Measurements from ENCODE around the gene C22orf15.

DNA sequence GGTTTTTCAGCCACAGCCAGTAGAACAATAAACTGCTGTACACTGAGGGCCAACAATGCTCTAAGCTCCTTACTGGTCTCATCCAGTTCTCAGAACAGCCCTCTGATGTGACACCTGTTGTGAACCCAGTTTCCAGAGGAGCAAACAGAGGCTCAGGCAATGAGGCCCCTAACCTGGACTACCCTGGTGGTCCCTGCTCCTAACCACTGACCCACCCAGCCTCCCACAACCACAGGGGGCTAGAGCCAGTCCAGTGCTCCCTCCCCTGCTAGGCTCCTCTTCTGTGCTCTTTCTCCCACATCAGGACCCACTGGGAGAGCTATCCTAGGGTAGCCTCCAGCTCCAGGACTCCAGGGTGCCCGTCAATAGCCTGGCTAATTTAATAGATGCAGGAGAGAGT, 19.9 kb downstream of the C22orf15 start:
- no peak for TF ChIP-seq ZBTB7A (IDR thresholded peaks at IDR 0.05; ENCODE audit: low read depth)
- TF ChIP-seq, protein P1, sequence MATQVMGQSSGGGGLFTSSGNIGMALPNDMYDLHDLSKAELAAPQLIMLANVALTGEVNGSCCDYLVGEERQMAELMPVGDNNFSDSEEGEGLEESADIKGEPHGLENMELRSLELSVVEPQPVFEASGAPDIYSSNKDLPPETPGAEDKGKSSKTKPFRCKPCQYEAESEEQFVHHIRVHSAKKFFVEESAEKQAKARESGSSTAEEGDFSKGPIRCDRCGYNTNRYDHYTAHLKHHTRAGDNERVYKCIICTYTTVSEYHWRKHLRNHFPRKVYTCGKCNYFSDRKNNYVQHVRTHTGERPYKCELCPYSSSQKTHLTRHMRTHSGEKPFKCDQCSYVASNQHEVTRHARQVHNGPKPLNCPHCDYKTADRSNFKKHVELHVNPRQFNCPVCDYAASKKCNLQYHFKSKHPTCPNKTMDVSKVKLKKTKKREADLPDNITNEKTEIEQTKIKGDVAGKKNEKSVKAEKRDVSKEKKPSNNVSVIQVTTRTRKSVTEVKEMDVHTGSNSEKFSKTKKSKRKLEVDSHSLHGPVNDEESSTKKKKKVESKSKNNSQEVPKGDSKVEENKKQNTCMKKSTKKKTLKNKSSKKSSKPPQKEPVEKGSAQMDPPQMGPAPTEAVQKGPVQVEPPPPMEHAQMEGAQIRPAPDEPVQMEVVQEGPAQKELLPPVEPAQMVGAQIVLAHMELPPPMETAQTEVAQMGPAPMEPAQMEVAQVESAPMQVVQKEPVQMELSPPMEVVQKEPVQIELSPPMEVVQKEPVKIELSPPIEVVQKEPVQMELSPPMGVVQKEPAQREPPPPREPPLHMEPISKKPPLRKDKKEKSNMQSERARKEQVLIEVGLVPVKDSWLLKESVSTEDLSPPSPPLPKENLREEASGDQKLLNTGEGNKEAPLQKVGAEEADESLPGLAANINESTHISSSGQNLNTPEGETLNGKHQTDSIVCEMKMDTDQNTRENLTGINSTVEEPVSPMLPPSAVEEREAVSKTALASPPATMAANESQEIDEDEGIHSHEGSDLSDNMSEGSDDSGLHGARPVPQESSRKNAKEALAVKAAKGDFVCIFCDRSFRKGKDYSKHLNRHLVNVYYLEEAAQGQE (IDR thresholded peaks at IDR 0.05; ENCODE audit: low read depth), result no peak
- no peak for TF ChIP-seq TEAD4 (IDR thresholded peaks at IDR 0.05)
- TF ChIP-seq EP300 (IDR thresholded peaks at IDR 0.05; ENCODE audit: borderline replicate concordance), result no peak
- no peak for TF ChIP-seq TAF1 (IDR thresholded peaks at IDR 0.05; ENCODE audit: low read depth)
- TF ChIP-seq RAD21 (IDR thresholded peaks at IDR 0.05; ENCODE audit: low read depth), result no peak
- no peak for TF ChIP-seq TCF12 (IDR thresholded peaks at IDR 0.05; ENCODE audit: low read depth)
- no peak for TF ChIP-seq EGR1 (IDR thresholded peaks at IDR 0.05)
